ENCODE data around the gene MIAT.

Gene MIAT

GRCh38 chr22:26617271-26618199, 39.9 kb upstream of the MIAT start, which contains the start of gene CRYBB1:
TSS of gene CRYBB1 (minus strand) at chr22:26618027. CDS start at chr22:26616319, 1,708 bp downstream.
- Histone ChIP-seq H3K4me3 (ENCODE audit: low read depth, low read length) (no peak within 1 kb of the TSS), H3K36me3 (no peaks in the 10 kb centered on the region), H3K27me3 (ENCODE audit: insufficient read depth, low read depth, severe bottlenecking) (no peaks in the 10 kb centered on the region), H3K27ac (no peak within 1 kb of the TSS), H3K9me3 (ENCODE audit: severe bottlenecking) (no peaks in the 10 kb centered on the region)
- TF ChIP-seq CTCF (IDR thresholded peaks at IDR 0.05; ENCODE audit: low read depth, low read length), result no peak
- DNase-seq, result no peak

GRCh38 chr22:26618455-26618854, 38.9 kb upstream of the MIAT start:
- no peak overlapping the region for H3K27ac ChIP-seq
- no peaks in the 10 kb centered on the region for H3K27me3 ChIP-seq (ENCODE audit: insufficient read depth, low read depth, severe bottlenecking)
- H3K9me3 ChIP-seq (ENCODE audit: severe bottlenecking), result no peaks in the 10 kb centered on the region
- H3K36me3 ChIP-seq, result no peaks in the 10 kb centered on the region
- DNase-seq, result no peak
- no peak for TF ChIP-seq CTCF (IDR thresholded peaks at IDR 0.05; ENCODE audit: low read depth, low read length)
- H3K4me3 ChIP-seq (ENCODE audit: low read depth, low read length), result no peak overlapping the region

- no peak overlapping the region for H3K27ac ChIP-seq
- no peak for TF ChIP-seq CTCF (IDR thresholded peaks at IDR 0.05; ENCODE audit: low read depth, low read length)
- H3K4me3 ChIP-seq (ENCODE audit: low read depth, low read length), result no peak overlapping the region
- no peaks in the 10 kb centered on the region for H3K27me3 ChIP-seq (ENCODE audit: insufficient read depth, low read depth, severe bottlenecking)
- no peaks in the 10 kb centered on the region for H3K36me3 ChIP-seq
- no peaks in the 10 kb centered on the region for H3K9me3 ChIP-seq (ENCODE audit: severe bottlenecking)
- no peak for DNase-seq
Measured at GRCh38 chr22:26619510-26619909, 37.9 kb upstream of the MIAT start.

- Histone ChIP-seq H3K27me3 (ENCODE audit: insufficient read depth, low read depth, severe bottlenecking) (no peaks in the 10 kb centered on the region), H3K36me3 (no peaks in the 10 kb centered on the region), H3K9me3 (ENCODE audit: severe bottlenecking) (no peaks in the 10 kb centered on the region), H3K27ac (no peak overlapping the region), H3K4me3 (ENCODE audit: low read depth, low read length) (no peak overlapping the region)
- TF ChIP-seq CTCF (IDR thresholded peaks at IDR 0.05; ENCODE audit: low read depth, low read length), result no peak
- DNase-seq, result no peak
Measured at GRCh38 chr22:26620197-26620596, 37.2 kb upstream of the MIAT start.

- Histone ChIP-seq H3K9me3 (ENCODE audit: severe bottlenecking) (no peaks in the 10 kb centered on the region), H3K27ac (no peak within 1 kb of the TSS), H3K36me3 (no peaks in the 10 kb centered on the region), H3K27me3 (ENCODE audit: insufficient read depth, low read depth, severe bottlenecking) (no peaks in the 10 kb centered on the region), H3K4me3 (ENCODE audit: low read depth, low read length) (no peak within 1 kb of the TSS)
- no peak for TF ChIP-seq CTCF (IDR thresholded peaks at IDR 0.05; ENCODE audit: low read depth, low read length)
- DNase-seq, result no peak
Measured at GRCh38 chr22:26621663-26622062, 35.7 kb upstream of the MIAT start, which contains the start of gene CRYBA4. TSS of gene CRYBA4 (plus strand) at chr22:26621963. CDS start at chr22:26622597, 634 bp downstream.

Data from WERI-Rb-1 (cell line).